Breast epithelium (tissue), 3 donors: ENCODE measurements around the gene P2RX1.

ENCODE experiments used
- CTCF ChIP-seq, 3 donors: fragments of 450-650 bp; IDR thresholded peaks; one replicate each; pipeline ENCODE4 v1.5.1; 2016 to 2017; ENCODE audit warnings: antibody characterized with exemption in 3 of 3, mild to moderate bottlenecking in 3 of 3, moderate library complexity in 3 of 3
- POLR2A ChIP-seq: fragments of 450-650 bp; IDR thresholded peaks from one replicate; pipeline ENCODE4 v1.6.1; 2016; ENCODE audit warnings: antibody characterized with exemption, mild to moderate bottlenecking, moderate library complexity

DNA sequence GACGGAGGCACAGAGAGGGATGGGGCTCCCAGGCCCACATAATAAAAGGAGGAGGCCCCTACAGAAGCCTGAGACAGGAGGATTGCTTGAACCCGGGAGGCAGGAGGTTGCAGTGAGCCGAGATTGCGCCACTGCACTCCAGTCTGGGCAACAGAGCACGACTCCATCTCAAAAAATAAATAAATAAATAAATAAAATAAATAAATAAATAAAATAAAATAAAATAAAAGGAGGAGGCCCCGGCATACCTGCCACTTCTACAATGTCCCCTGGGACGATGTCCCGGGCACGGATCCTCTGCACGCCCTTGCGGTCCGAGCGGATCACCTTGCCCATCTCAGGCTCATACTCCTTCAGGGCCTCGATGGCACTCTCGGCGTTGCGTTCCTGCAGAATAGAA lies 34.7 kb upstream of the P2RX1 start:
- TF ChIP-seq CTCF (IDR thresholded peaks at IDR 0.05) = no peak
- no peak for TF ChIP-seq POLR2A
